HEK293 (cell line): Measurements from ENCODE around the gene PKIG.
A peak's percentile ranks its signal among the peaks of the same experiment; 100 is the strongest.

ENCODE experiments used
- BCL11A ChIP-seq: fragments of 450-650 bp; formaldehyde crosslinking; IDR thresholded peaks from 2 replicates; pipeline ENCODE4 v1.5.1; 2016; ENCODE audit warnings: low read depth, missing biosample characterization, missing genetic modification characterization
- BCL6B ChIP-seq: fragments of 450-650 bp; formaldehyde crosslinking; IDR thresholded peaks from 2 replicates; pipeline ENCODE4 v1.5.1; 2017; ENCODE audit warnings: missing biosample characterization, missing genetic modification characterization
- GFI1B ChIP-seq: fragments of 450-650 bp; formaldehyde crosslinking; IDR thresholded peaks from 2 replicates; pipeline ENCODE4 v1.5.1; 2016; ENCODE audit warnings: missing biosample characterization, missing genetic modification characterization
- HIC1 ChIP-seq: fragments of 450-650 bp; formaldehyde crosslinking; IDR thresholded peaks from 2 replicates; pipeline ENCODE4 v1.5.1; 2016; ENCODE audit warnings: missing biosample characterization, missing genetic modification characterization
- KLF10 ChIP-seq: fragments of 450-650 bp; IDR thresholded peaks from 2 replicates; pipeline ENCODE4 v1.5.1; 2018; ENCODE audit warnings: missing biosample characterization, mild to moderate bottlenecking, missing genetic modification characterization
- PRDM1 ChIP-seq: fragments of 450-650 bp; formaldehyde crosslinking; IDR thresholded peaks from 2 replicates; pipeline ENCODE4; 2016; ENCODE audit warnings: missing biosample characterization, missing genetic modification characterization
- SALL2 ChIP-seq: fragments of 450-650 bp; formaldehyde crosslinking; IDR thresholded peaks from 2 replicates; pipeline ENCODE4 v1.5.0; 2017; ENCODE audit warnings: missing biosample characterization, mild to moderate bottlenecking, missing genetic modification characterization, borderline replicate concordance
- SP3 ChIP-seq: fragments of 450-650 bp; formaldehyde crosslinking; IDR thresholded peaks from 2 replicates; pipeline ENCODE4 v1.5.1; 2016; ENCODE audit warnings: missing biosample characterization, missing genetic modification characterization
- ZBTB26 ChIP-seq: fragments of 450-650 bp; formaldehyde crosslinking; optimal IDR thresholded peaks from 2 replicates; pipeline ENCODE3; 2016; ENCODE audit warnings: missing biosample characterization, mild to moderate bottlenecking, missing genetic modification characterization
- ZNF121 ChIP-seq: fragments of 450-650 bp; formaldehyde crosslinking; IDR thresholded peaks from 2 replicates; pipeline ENCODE4 v1.5.1; 2016; ENCODE audit warnings: missing biosample characterization, missing genetic modification characterization
- ZNF23 ChIP-seq: fragments of 450-650 bp; formaldehyde crosslinking; IDR thresholded peaks from 2 replicates; pipeline ENCODE4 v1.5.1; 2016; ENCODE audit warnings: missing biosample characterization, missing genetic modification characterization, borderline replicate concordance
- ZNF239 ChIP-seq: fragments of 450-650 bp; formaldehyde crosslinking; IDR thresholded peaks from 2 replicates; pipeline ENCODE4 v1.5.1; 2016; ENCODE audit warnings: missing biosample characterization, missing genetic modification characterization
- ZNF24 ChIP-seq: fragments of 450-650 bp; formaldehyde crosslinking; IDR thresholded peaks from 2 replicates; pipeline ENCODE4 v1.5.1; 2016; ENCODE audit warnings: missing biosample characterization, missing genetic modification characterization
- ZNF26 ChIP-seq: fragments of 450-650 bp; formaldehyde crosslinking; IDR thresholded peaks from 2 replicates; pipeline ENCODE4 v1.5.1; 2016; ENCODE audit warnings: missing biosample characterization, missing genetic modification characterization
- ZNF341 ChIP-seq: fragments of 450-650 bp; formaldehyde crosslinking; IDR thresholded peaks from 2 replicates; pipeline ENCODE4; 2016; ENCODE audit warnings: low read depth, missing biosample characterization, missing genetic modification characterization
- ZNF354C ChIP-seq: fragments of 450-650 bp; formaldehyde crosslinking; IDR thresholded peaks from 2 replicates; pipeline ENCODE4 v1.5.1; 2016; ENCODE audit warnings: missing biosample characterization, missing genetic modification characterization, low read depth, borderline replicate concordance
- ZNF37A ChIP-seq: fragments of 450-650 bp; IDR thresholded peaks from 2 replicates; pipeline ENCODE4 v1.5.1; 2018; ENCODE audit warnings: missing biosample characterization, missing genetic modification characterization
- ZNF391 ChIP-seq: fragments of 450-650 bp; formaldehyde crosslinking; IDR thresholded peaks from 2 replicates; pipeline ENCODE4 v1.5.1; 2016; ENCODE audit warnings: low read depth, missing biosample characterization, missing genetic modification characterization, borderline replicate concordance
- ZNF48 ChIP-seq: fragments of 450-650 bp; formaldehyde crosslinking; IDR thresholded peaks from 2 replicates; pipeline ENCODE4 v1.5.1; 2016; ENCODE audit warnings: missing biosample characterization, missing genetic modification characterization
- ZNF510 ChIP-seq: fragments of 450-650 bp; formaldehyde crosslinking; IDR thresholded peaks from 2 replicates; pipeline ENCODE4 v1.5.1; 2018; ENCODE audit warnings: mild to moderate bottlenecking, missing genetic modification characterization, missing biosample characterization; ENCODE audit not compliant: insufficient replicate concordance
- ZNF558 ChIP-seq: fragments of 450-650 bp; formaldehyde crosslinking; IDR thresholded peaks from 2 replicates; pipeline ENCODE4 v1.5.1; 2016; ENCODE audit warnings: missing biosample characterization, missing genetic modification characterization
- ZNF560 ChIP-seq: fragments of 450-650 bp; formaldehyde crosslinking; IDR thresholded peaks from 2 replicates; pipeline ENCODE4 v1.5.1; 2017; ENCODE audit warnings: missing biosample characterization, missing genetic modification characterization, borderline replicate concordance
- ZNF626 ChIP-seq: fragments of 450-650 bp; sonication (Bioruptor Pico); formaldehyde crosslinking; IDR thresholded peaks from 2 replicates; pipeline ENCODE4 v1.5.1; 2018; ENCODE audit warnings: missing biosample characterization, missing genetic modification characterization, inconsistent platforms
- ZNF830 ChIP-seq: fragments of 450-650 bp; IDR thresholded peaks from 2 replicates; pipeline ENCODE4 v1.5.0; 2018; ENCODE audit warnings: missing biosample characterization, missing genetic modification characterization, low read depth, mild to moderate bottlenecking, moderate library complexity
- ZSCAN18 ChIP-seq: fragments of 450-650 bp; formaldehyde crosslinking; IDR thresholded peaks from 2 replicates; pipeline ENCODE4 v1.5.1; 2016; ENCODE audit warnings: missing biosample characterization, missing genetic modification characterization
- ZSCAN23 ChIP-seq: fragments of 450-650 bp; formaldehyde crosslinking; IDR thresholded peaks from 2 replicates; pipeline ENCODE4 v1.5.1; 2016; ENCODE audit warnings: missing biosample characterization, missing genetic modification characterization
- TF ChIP-seq, protein P1 (sequence below): fragments of 450-650 bp; formaldehyde crosslinking; IDR thresholded peaks from 2 replicates; pipeline ENCODE4 v1.5.1; 2016; ENCODE audit warnings: missing biosample characterization, missing genetic modification characterization
- TF ChIP-seq, protein P2 (sequence below): fragments of 450-650 bp; formaldehyde crosslinking; IDR thresholded peaks from 2 replicates; pipeline ENCODE4 v1.5.0; 2017; ENCODE audit warnings: missing biosample characterization, missing genetic modification characterization, borderline replicate concordance

PKIG gene

DNA sequence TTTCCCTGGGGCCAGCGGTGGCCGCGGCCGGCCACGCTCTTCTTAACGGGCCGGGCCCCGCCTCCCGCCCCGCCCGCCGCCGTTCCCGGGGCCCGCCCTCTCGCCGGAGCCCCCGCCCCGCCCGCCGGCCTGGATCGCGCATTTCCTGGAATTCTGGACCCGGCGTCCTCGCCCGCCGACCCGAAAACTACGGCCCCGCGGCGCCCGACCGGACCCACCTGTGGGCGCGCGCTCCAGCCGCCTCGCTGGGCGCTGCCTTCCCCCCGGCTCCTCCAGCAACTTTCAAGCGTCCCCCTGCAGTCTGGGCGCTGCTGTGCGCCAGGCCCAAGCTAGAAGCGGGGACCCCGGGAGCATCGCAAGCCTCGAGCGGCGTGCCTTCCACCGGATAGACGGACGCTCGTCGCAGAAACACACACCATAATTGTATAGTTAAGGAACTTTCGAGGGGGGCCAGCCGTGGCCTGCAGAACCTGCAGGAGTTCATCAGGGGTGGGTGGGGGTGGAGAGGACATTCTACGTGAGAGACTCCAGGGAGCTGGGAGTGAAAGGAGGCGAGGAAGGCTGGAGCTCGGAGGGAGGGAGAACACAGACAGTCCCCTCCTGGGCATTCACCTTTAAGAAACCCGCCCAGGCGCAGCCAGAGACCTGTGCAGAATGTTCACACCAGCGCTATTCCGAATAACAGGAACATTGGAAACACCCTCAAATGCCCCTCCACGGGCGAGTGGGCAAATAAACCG, 69.5 kb downstream of the PKIG start, which contains the start of gene ADA (continued):
- TF ChIP-seq, protein P1, sequence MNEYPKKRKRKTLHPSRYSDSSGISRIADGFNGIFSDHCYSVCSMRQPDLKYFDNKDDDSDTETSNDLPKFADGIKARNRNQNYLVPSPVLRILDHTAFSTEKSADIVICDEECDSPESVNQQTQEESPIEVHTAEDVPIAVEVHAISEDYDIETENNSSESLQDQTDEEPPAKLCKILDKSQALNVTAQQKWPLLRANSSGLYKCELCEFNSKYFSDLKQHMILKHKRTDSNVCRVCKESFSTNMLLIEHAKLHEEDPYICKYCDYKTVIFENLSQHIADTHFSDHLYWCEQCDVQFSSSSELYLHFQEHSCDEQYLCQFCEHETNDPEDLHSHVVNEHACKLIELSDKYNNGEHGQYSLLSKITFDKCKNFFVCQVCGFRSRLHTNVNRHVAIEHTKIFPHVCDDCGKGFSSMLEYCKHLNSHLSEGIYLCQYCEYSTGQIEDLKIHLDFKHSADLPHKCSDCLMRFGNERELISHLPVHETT (tag by site-specific recombination): no peak
- no peak for TF ChIP-seq SALL2
- no peak for TF ChIP-seq HIC1 (tag by site-specific recombination)
- no peak for TF ChIP-seq ZNF560 (tag by site-specific recombination)
- no peak for TF ChIP-seq ZNF37A (tag by site-specific recombination)
- TF ChIP-seq ZNF830: no peak
- no peak for TF ChIP-seq ZNF239 (tag by site-specific recombination)
- TF ChIP-seq ZBTB26 (tag by site-specific recombination): peak; percentile 82
- TF ChIP-seq SP3 (tag by site-specific recombination): peak; percentile 55
- no peak for TF ChIP-seq ZSCAN18 (tag by site-specific recombination)
- no peak for TF ChIP-seq ZNF626 (tag by site-specific recombination)
- TF ChIP-seq ZNF558: no peak
- TF ChIP-seq ZNF121: no peak
- no peak for TF ChIP-seq KLF10 (tag by site-specific recombination)
- TF ChIP-seq ZNF26 (tag by site-specific recombination): no peak
- TF ChIP-seq ZNF48 (tag by site-specific recombination): no peak
- no peak for TF ChIP-seq ZSCAN23
- TF ChIP-seq PRDM1 (tag by site-specific recombination): no peak
- TF ChIP-seq ZNF341 (tag by site-specific recombination): peak; percentile 68
- TF ChIP-seq ZNF23 (tag by site-specific recombination): no peak
- no peak for TF ChIP-seq ZNF391 (tag by site-specific recombination)
- TF ChIP-seq, protein P2, sequence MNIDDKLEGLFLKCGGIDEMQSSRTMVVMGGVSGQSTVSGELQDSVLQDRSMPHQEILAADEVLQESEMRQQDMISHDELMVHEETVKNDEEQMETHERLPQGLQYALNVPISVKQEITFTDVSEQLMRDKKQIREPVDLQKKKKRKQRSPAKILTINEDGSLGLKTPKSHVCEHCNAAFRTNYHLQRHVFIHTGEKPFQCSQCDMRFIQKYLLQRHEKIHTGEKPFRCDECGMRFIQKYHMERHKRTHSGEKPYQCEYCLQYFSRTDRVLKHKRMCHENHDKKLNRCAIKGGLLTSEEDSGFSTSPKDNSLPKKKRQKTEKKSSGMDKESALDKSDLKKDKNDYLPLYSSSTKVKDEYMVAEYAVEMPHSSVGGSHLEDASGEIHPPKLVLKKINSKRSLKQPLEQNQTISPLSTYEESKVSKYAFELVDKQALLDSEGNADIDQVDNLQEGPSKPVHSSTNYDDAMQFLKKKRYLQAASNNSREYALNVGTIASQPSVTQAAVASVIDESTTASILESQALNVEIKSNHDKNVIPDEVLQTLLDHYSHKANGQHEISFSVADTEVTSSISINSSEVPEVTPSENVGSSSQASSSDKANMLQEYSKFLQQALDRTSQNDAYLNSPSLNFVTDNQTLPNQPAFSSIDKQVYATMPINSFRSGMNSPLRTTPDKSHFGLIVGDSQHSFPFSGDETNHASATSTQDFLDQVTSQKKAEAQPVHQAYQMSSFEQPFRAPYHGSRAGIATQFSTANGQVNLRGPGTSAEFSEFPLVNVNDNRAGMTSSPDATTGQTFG: no peak
- no peak for TF ChIP-seq GFI1B (tag by site-specific recombination)
- no peak for TF ChIP-seq BCL6B (tag by site-specific recombination)
- TF ChIP-seq BCL11A (tag by site-specific recombination): no peak
- TF ChIP-seq ZNF24 (tag by site-specific recombination): no peak
- TF ChIP-seq ZNF510: no peak
- no peak for TF ChIP-seq ZNF354C (tag by site-specific recombination)
